Measurements from ENCODE around the gene KIF12. TPM values are rescaled to one million over a fixed set of nuclear protein-coding genes. Genes with fewer than 3 reads are reported as not detected.
"Not testable (repeated sequence)": the region's sequence is repeated elsewhere in the genome, so short reads cannot be mapped to it uniquely, and the experiment has no call there.

KIF12 gene
- total RNA-seq, 1 experiment from 2014 or later, result 2.0 TPM

DNA sequence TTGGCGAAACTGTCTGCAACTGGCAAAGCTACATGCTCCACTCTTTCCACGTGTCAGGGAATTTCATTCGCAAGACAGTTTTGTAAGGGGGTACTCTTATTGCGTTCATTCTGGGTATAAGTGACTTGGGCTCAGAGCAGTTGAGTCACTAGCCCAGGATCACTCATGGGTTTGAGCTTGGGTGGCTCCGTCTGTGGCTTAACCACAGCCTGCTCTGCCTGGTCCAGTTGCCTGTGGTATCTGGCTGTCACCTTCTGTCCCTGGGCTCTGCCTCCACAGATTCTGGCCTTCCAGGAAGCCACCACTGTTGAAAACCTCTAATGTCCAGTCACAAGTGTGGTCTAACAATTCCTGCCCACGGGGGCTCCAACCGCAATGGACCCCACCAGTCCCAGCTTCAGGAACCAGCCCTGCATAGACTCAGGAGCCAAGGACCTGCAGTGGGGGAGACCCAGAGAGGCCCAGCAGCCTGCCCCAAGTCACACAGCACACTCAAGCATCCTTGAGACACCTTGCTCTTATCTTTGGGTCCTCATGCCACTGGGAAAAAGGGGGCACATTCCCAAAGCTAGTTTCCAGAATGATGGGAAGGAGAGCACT is 10.4 kb downstream of the KIF12 start:
- H3K4me3 ChIP-seq (ENCODE audit: insufficient read depth, low read depth, low read length), result no peak overlapping the region
- DNase-seq, result no peak
- H3K36me3 ChIP-seq (replicated peaks; ENCODE audit: control insufficient read depth, insufficient read depth, low read length), result no peaks in the 10 kb centered on the region
- no peaks in the 10 kb centered on the region; the same call in 1 of the 2 replicates for H3K27me3 ChIP-seq (ENCODE audit: control insufficient read depth, insufficient read depth, low read length)

- Histone ChIP-seq H3K4me3 (ENCODE audit: insufficient read depth, low read depth, low read length) (no peak overlapping the region), H3K27me3 (ENCODE audit: control insufficient read depth, insufficient read depth, low read length) (no peaks in the 10 kb centered on the region; the same call in 1 of the 2 replicates), H3K36me3 (replicated peaks; ENCODE audit: control insufficient read depth, insufficient read depth, low read length) (no peaks in the 10 kb centered on the region)
- no peak for DNase-seq
These were observed 11.4 kb downstream of the KIF12 start for GRCh38 chr9:114087721-114088120.

DNA sequence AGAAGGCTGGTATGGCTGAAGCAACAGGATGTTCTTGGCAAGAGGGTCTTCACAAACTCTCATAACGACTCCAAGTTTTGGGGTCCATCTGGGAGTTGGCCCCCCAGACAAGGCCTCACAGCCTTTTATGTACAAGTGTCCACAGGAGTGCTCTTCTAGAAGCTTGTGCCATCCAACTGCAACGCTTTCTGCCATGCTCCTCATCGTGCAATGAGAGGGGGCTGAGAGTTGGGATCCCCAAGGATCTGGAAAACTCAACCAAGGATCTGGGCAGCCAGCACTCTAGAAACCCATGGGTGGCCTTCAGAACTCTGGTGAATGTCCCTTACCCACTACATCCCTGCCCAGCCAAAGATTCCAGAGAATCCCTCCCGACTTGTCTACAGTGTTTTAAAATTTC is 12.5 kb downstream of the KIF12 start:
- H3K4me3 ChIP-seq (ENCODE audit: insufficient read depth, low read depth, low read length), result no peak overlapping the region
- H3K27me3 ChIP-seq (ENCODE audit: control insufficient read depth, insufficient read depth, low read length), result no peaks in the 10 kb centered on the region; the same call in 1 of the 2 replicates
- H3K36me3 ChIP-seq (replicated peaks; ENCODE audit: control insufficient read depth, insufficient read depth, low read length), result no peaks in the 10 kb centered on the region
- DNase-seq, result no peak

DNA sequence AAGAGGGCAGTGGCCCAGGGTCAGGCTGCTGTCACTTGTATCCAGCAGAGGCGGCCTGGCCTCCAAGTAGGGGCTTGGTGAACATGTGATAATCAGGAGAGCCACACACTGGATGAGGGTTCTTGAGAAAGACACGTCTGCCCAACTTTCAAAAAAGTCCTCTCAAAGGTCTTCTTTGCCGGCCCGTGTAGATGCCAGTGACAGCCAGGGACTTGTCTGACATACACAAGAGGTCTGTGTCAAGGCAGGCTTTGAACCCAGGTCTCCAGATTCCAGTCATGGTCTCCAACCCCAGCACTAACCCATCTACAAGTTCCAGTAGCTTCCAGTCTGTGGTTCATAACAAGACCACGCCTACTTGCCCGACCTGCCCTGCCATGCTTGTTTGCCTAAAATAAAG is 13.1 kb downstream of the KIF12 start:
- no peaks in the 10 kb centered on the region; the same call in 1 of the 2 replicates for H3K27me3 ChIP-seq (ENCODE audit: control insufficient read depth, insufficient read depth, low read length)
- H3K4me3 ChIP-seq (ENCODE audit: insufficient read depth, low read depth, low read length), result no peak overlapping the region
- DNase-seq, result no peak
- no peaks in the 10 kb centered on the region for H3K36me3 ChIP-seq (replicated peaks; ENCODE audit: control insufficient read depth, insufficient read depth, low read length)

DNA sequence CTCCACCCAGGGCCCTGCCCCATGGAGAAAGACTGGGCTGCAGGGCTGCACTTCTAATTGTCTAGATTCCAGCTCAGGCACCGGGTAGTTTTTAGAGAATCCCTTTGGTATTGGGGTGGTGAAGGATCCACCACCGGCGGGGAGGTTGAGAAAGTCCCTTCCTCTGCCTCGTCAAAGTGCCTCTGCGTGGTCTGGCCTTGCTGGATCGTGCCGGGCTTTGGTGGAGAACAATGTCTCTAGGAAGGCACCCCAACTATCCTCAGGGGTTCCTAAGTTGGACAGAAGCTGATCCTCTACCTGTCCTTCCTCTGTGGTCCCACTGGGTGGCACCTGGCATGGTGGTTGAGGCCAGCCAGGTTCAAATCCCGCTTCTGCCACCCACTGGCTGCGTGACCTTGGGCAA is 13.7 kb downstream of the KIF12 start:
- H3K4me3 ChIP-seq (ENCODE audit: insufficient read depth, low read depth, low read length), result no peak overlapping the region
- no peaks in the 10 kb centered on the region; the same call in 1 of the 2 replicates for H3K27me3 ChIP-seq (ENCODE audit: control insufficient read depth, insufficient read depth, low read length)
- no peak for DNase-seq
- no peaks in the 10 kb centered on the region for H3K36me3 ChIP-seq (replicated peaks; ENCODE audit: control insufficient read depth, insufficient read depth, low read length)

DNA sequence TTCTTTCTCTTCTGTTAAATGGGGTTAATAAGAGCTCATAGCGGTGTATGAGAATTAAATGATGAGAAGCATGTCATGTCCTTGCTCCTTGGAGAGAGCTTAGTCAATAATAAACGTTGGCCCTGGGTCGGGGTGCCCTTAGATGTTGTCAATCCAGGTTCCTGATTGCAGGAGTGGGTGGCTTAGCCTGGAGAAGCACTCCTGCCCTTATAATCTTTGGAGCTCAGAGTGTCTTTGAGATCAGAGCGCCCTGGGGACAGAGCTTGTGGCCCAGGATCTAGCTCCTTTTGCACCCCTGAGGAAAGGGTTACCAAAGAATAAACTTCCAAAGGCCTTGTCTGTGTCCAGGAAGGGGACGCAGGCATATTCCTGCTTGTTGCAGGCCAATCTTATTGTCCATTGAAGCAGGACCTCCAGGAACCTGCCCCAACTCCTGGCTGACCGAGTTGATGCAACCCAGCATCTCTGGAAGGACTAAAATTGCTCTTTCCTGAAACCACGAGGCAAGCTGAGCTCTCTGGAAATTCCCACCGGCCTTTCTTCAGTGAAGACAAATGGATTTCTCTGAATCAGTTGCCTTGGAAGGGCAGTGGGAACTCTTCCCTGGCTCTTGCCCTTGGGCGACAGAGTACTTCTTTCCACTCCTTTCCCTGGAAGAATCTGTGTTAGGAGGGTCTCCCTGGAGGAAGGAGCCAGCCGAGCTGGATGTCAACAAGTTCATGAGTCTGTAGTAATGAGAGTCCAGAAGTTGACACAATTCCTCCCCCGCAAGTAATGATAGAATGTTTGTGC is 14.6 kb downstream of the KIF12 start:
- DNase-seq, result no peak

GRCh38 chr9:114083666-114084065 is 15.4 kb downstream of the KIF12 start:
- no peaks in the 10 kb centered on the region; the same call in 1 of the 2 replicates for H3K27me3 ChIP-seq (ENCODE audit: control insufficient read depth, insufficient read depth, low read length)
- H3K4me3 ChIP-seq (ENCODE audit: insufficient read depth, low read depth, low read length), result no peak overlapping the region
- DNase-seq, result no peak
- H3K36me3 ChIP-seq (replicated peaks; ENCODE audit: control insufficient read depth, insufficient read depth, low read length), result no peaks in the 10 kb centered on the region

More for the DNA sequence above, 14.6 kb downstream of the KIF12 start:
- Histone ChIP-seq H3K27me3 (ENCODE audit: control insufficient read depth, insufficient read depth, low read length) (no peaks in the 10 kb centered on the region; the same call in 1 of the 2 replicates), H3K4me3 (ENCODE audit: insufficient read depth, low read depth, low read length) (no peak overlapping the region), H3K36me3 (replicated peaks; ENCODE audit: control insufficient read depth, insufficient read depth, low read length) (no peaks in the 10 kb centered on the region)

DNA sequence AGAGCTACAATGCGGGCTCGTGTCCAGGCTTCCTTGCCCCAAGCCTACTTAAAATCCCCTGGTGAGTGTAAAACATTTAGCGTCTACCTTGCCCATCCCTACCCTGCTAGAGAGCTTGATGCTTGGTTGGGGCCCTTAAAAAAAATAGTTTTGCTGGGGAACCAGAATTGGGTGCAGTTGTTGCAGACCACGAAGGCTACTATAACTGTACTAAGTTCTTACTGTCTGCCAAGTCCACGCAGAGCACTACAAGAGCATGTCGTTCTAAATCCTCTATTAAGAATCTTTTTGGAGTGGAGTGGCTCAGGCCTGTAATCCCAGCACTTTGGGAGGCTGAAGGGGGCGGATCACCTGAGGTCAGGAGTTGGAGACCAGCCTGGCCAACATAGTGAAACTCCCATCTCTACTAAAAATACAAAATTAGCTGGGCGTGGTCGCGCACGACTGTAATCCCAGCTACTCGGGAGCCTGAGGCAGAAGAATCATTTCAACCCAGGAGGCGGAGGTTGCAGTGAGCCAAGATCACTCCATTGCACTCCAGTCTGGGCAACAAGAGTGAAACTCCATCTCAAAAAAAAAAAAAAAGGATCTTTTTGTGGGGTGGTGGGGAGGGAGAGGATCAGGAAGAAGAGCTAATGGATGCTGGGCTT is 16.2 kb downstream of the KIF12 start:
- DNase-seq; H3K4me3 ChIP-seq (ENCODE audit: insufficient read depth, low read depth, low read length); H3K27me3 ChIP-seq (ENCODE audit: control insufficient read depth, insufficient read depth, low read length); H3K36me3 ChIP-seq (replicated peaks; ENCODE audit: control insufficient read depth, insufficient read depth, low read length): not testable (repeated sequence)

GRCh38 chr9:114082017-114082762 is 16.9 kb downstream of the KIF12 start:
- H3K4me3 ChIP-seq (ENCODE audit: insufficient read depth, low read depth, low read length), result no peak overlapping the region

DNA sequence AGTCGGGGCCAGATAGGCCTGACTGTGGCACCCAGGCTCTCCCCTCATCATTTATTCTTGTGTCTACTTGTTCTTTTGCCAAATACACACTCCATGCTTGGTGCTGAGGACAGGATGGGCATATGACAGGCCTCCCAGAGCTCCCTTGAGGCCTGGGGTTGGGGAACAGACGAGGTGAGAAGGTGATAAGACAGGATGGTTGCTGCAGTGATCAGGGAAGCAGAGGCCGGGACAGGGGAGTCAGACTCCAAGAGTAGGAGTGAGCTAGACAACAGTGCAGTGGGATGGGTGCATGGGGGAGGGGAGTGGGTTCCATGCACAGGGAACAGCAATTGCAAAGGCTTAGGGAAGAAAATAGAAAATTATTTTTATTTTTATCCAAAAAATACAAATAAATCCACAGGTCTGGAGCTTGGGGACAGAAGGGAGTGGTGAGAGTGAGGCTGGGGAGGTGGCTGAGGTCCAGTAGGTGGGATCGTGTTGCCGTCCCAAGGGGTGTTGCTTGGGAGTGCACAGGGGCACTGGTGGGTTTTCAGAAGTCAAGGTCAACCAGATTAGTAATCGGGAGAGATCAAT is 17.6 kb downstream of the KIF12 start:
- no peak overlapping the region for H3K4me3 ChIP-seq (ENCODE audit: insufficient read depth, low read depth, low read length)
- no peaks in the 10 kb centered on the region; the same call in 1 of the 2 replicates for H3K27me3 ChIP-seq (ENCODE audit: control insufficient read depth, insufficient read depth, low read length)
- no peaks in the 10 kb centered on the region for H3K36me3 ChIP-seq (replicated peaks; ENCODE audit: control insufficient read depth, insufficient read depth, low read length)
- DNase-seq, result no peak

More at GRCh38 chr9:114082017-114082762, 16.9 kb downstream of the KIF12 start:
- peak; percentile 90 for DNase-seq
- no peaks in the 10 kb centered on the region for H3K36me3 ChIP-seq (replicated peaks; ENCODE audit: control insufficient read depth, insufficient read depth, low read length)
- no peaks in the 10 kb centered on the region; the same call in 1 of the 2 replicates for H3K27me3 ChIP-seq (ENCODE audit: control insufficient read depth, insufficient read depth, low read length)

GRCh38 chr9:114080773-114081440 is 18.2 kb downstream of the KIF12 start:
- H3K27me3 ChIP-seq (ENCODE audit: control insufficient read depth, insufficient read depth, low read length), result no peaks in the 10 kb centered on the region
- H3K36me3 ChIP-seq (replicated peaks; ENCODE audit: control insufficient read depth, insufficient read depth, low read length), result no peaks in the 10 kb centered on the region
- DNase-seq, result no peak
- H3K4me3 ChIP-seq (ENCODE audit: insufficient read depth, low read depth, low read length), result no peak overlapping the region

GRCh38 chr9:114080195-114080772 is 18.8 kb downstream of the KIF12 start:
- H3K27me3 ChIP-seq (ENCODE audit: control insufficient read depth, insufficient read depth, low read length), result no peaks in the 10 kb centered on the region; the same call in 1 of the 2 replicates
- no peaks in the 10 kb centered on the region for H3K36me3 ChIP-seq (replicated peaks; ENCODE audit: control insufficient read depth, insufficient read depth, low read length)
- no peak overlapping the region for H3K4me3 ChIP-seq (ENCODE audit: insufficient read depth, low read depth, low read length)
- DNase-seq, result no peak

DNA sequence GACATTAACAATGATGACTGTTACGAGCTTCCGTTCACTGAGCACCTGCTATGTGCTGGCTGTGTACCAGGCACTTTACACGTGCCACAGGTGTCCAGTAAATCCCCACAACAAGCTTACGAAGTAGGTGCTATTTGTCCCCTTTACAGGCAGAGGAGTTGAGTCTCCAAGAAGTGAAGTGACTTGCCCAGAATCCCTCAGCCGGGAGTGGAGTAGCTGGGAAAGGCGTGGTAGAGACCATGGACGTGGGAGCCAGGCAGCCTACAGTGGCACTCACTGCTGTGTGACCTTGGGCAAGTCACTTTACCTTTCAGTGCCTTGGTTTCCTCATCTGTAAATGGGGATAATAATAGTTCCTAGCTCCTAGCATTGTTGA is 20.3 kb downstream of the KIF12 start:
- no peaks in the 10 kb centered on the region for H3K36me3 ChIP-seq (replicated peaks; ENCODE audit: control insufficient read depth, insufficient read depth, low read length)
- no peak for DNase-seq
- H3K27me3 ChIP-seq (ENCODE audit: control insufficient read depth, insufficient read depth, low read length), result peaks cover 3% of the 10 kb centered on the region; the same call in 1 of the 2 replicates
- H3K4me3 ChIP-seq (ENCODE audit: insufficient read depth, low read depth, low read length), result no peak overlapping the region
